Ishikawa (cell line): Measurements from ENCODE around the gene GHRHR.

Source experiments
- CEBPB ChIP-seq: IDR thresholded peaks from 2 replicates; pipeline ENCODE4 v1.6.1; 2012
- CREB1 ChIP-seq: IDR thresholded peaks from 2 replicates; pipeline ENCODE4 v1.6.1; 2012; ENCODE audit warnings: low read depth
- EGR1 ChIP-seq: IDR thresholded peaks from 2 replicates; pipeline ENCODE4 v1.6.1; 2012
- EP300 ChIP-seq: IDR thresholded peaks from 2 replicates; pipeline ENCODE4 v1.6.1; 2012; ENCODE audit warnings: borderline replicate concordance
- MAX ChIP-seq: IDR thresholded peaks from 2 replicates; pipeline ENCODE4 v1.6.1; 2012
- NFIC ChIP-seq: IDR thresholded peaks from 2 replicates; pipeline ENCODE4 v1.6.1; 2012
- RAD21 ChIP-seq: IDR thresholded peaks from 2 replicates; pipeline ENCODE4 v1.6.1; 2012; ENCODE audit warnings: low read depth
- REST ChIP-seq: IDR thresholded peaks from 2 replicates; pipeline ENCODE4 v1.6.1; 2012; ENCODE audit warnings: low read depth, mild to moderate bottlenecking
- TEAD4 ChIP-seq: IDR thresholded peaks from 2 replicates; pipeline ENCODE4 v1.6.1; 2012
- USF1 ChIP-seq: IDR thresholded peaks from 2 replicates; pipeline ENCODE4 v1.6.1; 2012
- YY1 ChIP-seq: IDR thresholded peaks from 2 replicates; pipeline ENCODE4 v1.6.1; 2012; ENCODE audit warnings: low read depth

GRCh38 chr7:30914596-30914995, 49.2 kb upstream of the GHRHR start:
- TF ChIP-seq RAD21 (no peak), REST (no peak), EP300 (no peak), CEBPB (no peak), EGR1 (no peak), MAX (no peak), YY1 (no peak), NFIC (no peak), USF1 (no peak), CREB1 (no peak), TEAD4 (no peak)
